ENCODE measurements around the gene AVPR1A.

The AVPR1A gene

GRCh38 chr12:63133981-63134380 is 17.0 kb downstream of the AVPR1A start:
- H3K4me3 ChIP-seq (ENCODE audit: low read length) = no peak overlapping the region
- TF ChIP-seq ZNF274 (IDR thresholded peaks at IDR 0.05; ENCODE audit: low read depth, low read length) = no peak

DNA sequence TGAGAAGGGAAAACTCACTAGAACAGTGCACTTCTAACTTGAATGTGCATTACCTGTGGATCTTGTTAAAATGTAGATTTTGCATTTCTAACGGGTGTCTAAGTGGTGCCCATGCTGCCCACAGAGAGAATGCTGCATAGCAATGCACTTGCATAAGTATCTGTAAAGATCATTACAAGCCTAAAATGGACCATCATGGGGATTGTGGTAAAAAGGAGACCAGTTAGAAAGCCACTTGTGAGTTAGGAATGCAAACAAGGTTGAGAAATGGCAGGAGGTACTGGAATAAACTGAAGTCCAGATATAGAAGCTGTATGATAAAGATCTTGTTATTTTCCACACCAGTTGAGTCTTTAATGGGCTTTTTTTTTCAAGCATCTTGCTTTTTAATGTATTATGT is 18.8 kb downstream of the AVPR1A start:
- H3K4me3 ChIP-seq (ENCODE audit: low read length) = no peak overlapping the region
- no peak for TF ChIP-seq ZNF274 (IDR thresholded peaks at IDR 0.05; ENCODE audit: low read depth, low read length)

DNA sequence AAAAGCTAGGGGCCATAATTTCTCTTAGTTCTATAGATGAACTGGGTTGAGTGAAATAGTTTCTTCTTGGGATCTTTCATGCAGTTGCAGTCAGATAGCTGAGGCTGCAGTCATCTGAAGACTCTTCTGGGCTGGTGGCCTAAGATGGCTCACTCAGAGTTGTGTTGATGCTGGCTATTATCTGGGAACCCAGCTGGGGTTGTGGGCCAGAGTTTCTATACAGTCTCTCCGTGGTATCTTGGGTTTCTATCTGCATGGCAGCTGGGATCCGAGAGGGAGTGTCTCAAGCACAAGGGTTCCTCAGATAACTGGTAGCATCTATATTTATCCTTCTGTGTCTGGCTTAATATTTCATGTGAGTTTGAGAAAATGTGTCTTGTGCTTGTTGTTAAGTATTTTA is 21.1 kb downstream of the AVPR1A start:
- no peak for TF ChIP-seq ZNF274 (IDR thresholded peaks at IDR 0.05; ENCODE audit: low read depth, low read length)
- H3K4me3 ChIP-seq (ENCODE audit: low read length) = no peak overlapping the region

DNA sequence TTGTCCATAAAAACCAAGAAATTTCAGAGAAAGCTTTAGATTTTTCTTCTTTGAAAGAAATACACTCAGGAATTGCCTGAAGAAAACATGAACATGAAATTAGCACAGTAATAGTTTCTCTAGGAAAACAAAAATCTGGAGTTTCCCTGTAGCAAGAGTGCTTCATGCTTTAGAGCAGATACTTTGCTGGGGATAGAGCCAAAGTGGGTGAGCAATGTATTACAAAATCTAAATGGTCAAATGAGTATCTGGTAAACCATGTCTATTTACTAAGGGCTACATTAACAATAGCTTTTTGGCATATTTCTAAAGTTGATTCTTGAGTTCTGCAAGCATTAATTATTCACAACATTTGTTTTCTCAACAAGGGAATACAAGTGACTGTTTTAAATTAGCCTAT is 26.2 kb downstream of the AVPR1A start:
- no peak overlapping the region for H3K4me3 ChIP-seq (ENCODE audit: low read length)

GRCh38 chr12:63103494-63104131 is 47.4 kb downstream of the AVPR1A start:
- no peak overlapping the region for H3K4me3 ChIP-seq (ENCODE audit: low read length)
- no peak for TF ChIP-seq ZNF274 (IDR thresholded peaks at IDR 0.05; ENCODE audit: low read depth, low read length)

More for the DNA sequence above, 26.2 kb downstream of the AVPR1A start:
- no peak for TF ChIP-seq ZNF274 (IDR thresholded peaks at IDR 0.05; ENCODE audit: low read depth, low read length)

GRCh38 chr12:63101920-63102319 is 49.1 kb downstream of the AVPR1A start:
- no peak for TF ChIP-seq ZNF274 (IDR thresholded peaks at IDR 0.05; ENCODE audit: low read depth, low read length)

GRCh38 chr12:63098851-63099250 is 52.1 kb downstream of the AVPR1A start:
- no peak for TF ChIP-seq ZNF274 (IDR thresholded peaks at IDR 0.05; ENCODE audit: low read depth, low read length)

More at GRCh38 chr12:63101920-63102319, 49.1 kb downstream of the AVPR1A start:
- H3K4me3 ChIP-seq (ENCODE audit: low read length) = no peak overlapping the region

GRCh38 chr12:63095369-63095980 is 55.5 kb downstream of the AVPR1A start:
- TF ChIP-seq ZNF274 (IDR thresholded peaks at IDR 0.05; ENCODE audit: low read depth, low read length) = no peak

More at GRCh38 chr12:63098851-63099250, 52.1 kb downstream of the AVPR1A start:
- H3K4me3 ChIP-seq (ENCODE audit: low read length) = no peak overlapping the region

GRCh38 chr12:63093711-63094110 is 57.3 kb downstream of the AVPR1A start:
- no peak for TF ChIP-seq ZNF274 (IDR thresholded peaks at IDR 0.05; ENCODE audit: low read depth, low read length)
- H3K4me3 ChIP-seq (ENCODE audit: low read length) = no peak overlapping the region

More at GRCh38 chr12:63095369-63095980, 55.5 kb downstream of the AVPR1A start:
- no peak overlapping the region for H3K4me3 ChIP-seq (ENCODE audit: low read length)

GRCh38 chr12:63093084-63093483 is 57.9 kb downstream of the AVPR1A start:
- no peak overlapping the region for H3K4me3 ChIP-seq (ENCODE audit: low read length)
- no peak for TF ChIP-seq ZNF274 (IDR thresholded peaks at IDR 0.05; ENCODE audit: low read depth, low read length)

Data from GM08714 (cell line).